Colonic mucosa (tissue), 4 donors: ENCODE data around the gene HOOK1. TPM values are rescaled to one million over a fixed set of nuclear protein-coding genes. Genes with fewer than 3 reads are reported as not detected.
"Not testable (repeated sequence)": the region's sequence is repeated elsewhere in the genome, so short reads cannot be mapped to it uniquely, and the experiment has no call there.

Source experiments
- DNase-seq: peaks from one replicate; pipeline ENCODE4 v3.0.0-alpha.2; 2020
- H3K27ac ChIP-seq: fragments of 200-600 bp; one replicate; pipeline ENCODE4 v1.8.0; 2021
- H3K27me3 ChIP-seq: fragments of 200-600 bp; one replicate; pipeline ENCODE4 v1.8.0; 2021
- H3K36me3 ChIP-seq: fragments of 200-600 bp; one replicate; pipeline ENCODE4 v1.8.0; 2021
- H3K4me1 ChIP-seq: fragments of 200-600 bp; one replicate; pipeline ENCODE4 v1.8.0; 2021; ENCODE audit warnings: mild to moderate bottlenecking
- H3K4me3 ChIP-seq: fragments of 200-600 bp; one replicate; pipeline ENCODE4 v1.8.0; 2021
- H3K9ac ChIP-seq, 2 donors: one replicate each; pipeline ENCODE4 v1.7.0; 2013; ENCODE audit warnings: control low read depth in 2 of 2, low read depth in 2 of 2, low read length in 2 of 2
- H3K9me3 ChIP-seq: fragments of 200-600 bp; one replicate; pipeline ENCODE4 v1.8.0; 2021
- CTCF ChIP-seq: fragments of 200-600 bp; IDR thresholded peaks from one replicate; pipeline ENCODE4 v1.8.0; 2022; ENCODE audit warnings: antibody characterized with exemption, mild to moderate bottlenecking
- intact Hi-C: fragments of 100-400 bp; cut with DNase I; formaldehyde crosslinking; loops from one replicate; pipeline ENCODE4 v1.14.1; 2022
- total RNA-seq, 2 donors: library from RNA; stranded (reverse); fragmentation: NEBNext Ultra II Directional in 1 of 2; extraction: Animal tissue kit (Norgen Biotek cat#: 25700) in 1 of 2; gene quantifications; one replicate each; pipeline ENCODE4 v1.2.1, GENCODE V29; 2021
- donor health status: healthy.
- donor health status: DM: no; HTN: no; CAD: no.
- donor health status: DM: no; HTN: no; CAD: no.

The HOOK1 gene
- total RNA-seq, 2 donors from 2014 or later: 42.4 to 47.8 TPM

GRCh38 chr1:59917785-59918180, 103.0 kb downstream of the HOOK1 start:
- Histone ChIP-seq H3K9ac (no peak overlapping the region), H3K9me3 (no peaks in the 10 kb centered on the region), H3K36me3 (no peaks in the 10 kb centered on the region), H3K4me3 (no peak overlapping the region), H3K27ac (no peak overlapping the region), H3K4me1 (no peaks in the 10 kb centered on the region), H3K27me3 (no peaks in the 10 kb centered on the region)
- DNase-seq: no peak
- TF ChIP-seq CTCF: no peak
- intact Hi-C loops: no loop called here

GRCh38 chr1:59919746-59920145, 105.0 kb downstream of the HOOK1 start:
- Histone ChIP-seq H3K27ac (no peak overlapping the region), H3K4me3 (no peak overlapping the region), H3K9ac (no peak overlapping the region), H3K9me3 (no peaks in the 10 kb centered on the region), H3K4me1 (no peaks in the 10 kb centered on the region), H3K36me3 (no peaks in the 10 kb centered on the region), H3K27me3 (no peaks in the 10 kb centered on the region)
- intact Hi-C loops: no loop called here
- no peak for TF ChIP-seq CTCF
- no peak for DNase-seq

- DNase-seq, H3K4me1 ChIP-seq, H3K9me3 ChIP-seq, H3K9ac ChIP-seq, H3K4me3 ChIP-seq, H3K27ac ChIP-seq, intact Hi-C loops, H3K27me3 ChIP-seq, H3K36me3 ChIP-seq: not testable (repeated sequence)
Observed at GRCh38 chr1:59921258-59921899, 106.6 kb downstream of the HOOK1 start.

- Histone ChIP-seq H3K27ac (no peak overlapping the region), H3K4me3 (no peak overlapping the region), H3K4me1 (no peaks in the 10 kb centered on the region), H3K9me3 (no peaks in the 10 kb centered on the region), H3K36me3 (no peaks in the 10 kb centered on the region), H3K27me3 (no peaks in the 10 kb centered on the region), H3K9ac (no peak overlapping the region)
- no peak for TF ChIP-seq CTCF
- no peak for DNase-seq
- intact Hi-C loops: no loop called here
Observed at GRCh38 chr1:59924653-59925052, 109.9 kb downstream of the HOOK1 start.

Other genes with a start within 250 kb of the HOOK1 start
- 10 to 100 TPM; 39.2 to 56.8 TPM for gene CYP2J2, start 111.8 kb downstream of the HOOK1 start, total RNA-seq